A549 (cell line): ENCODE results near the gene OLFM1. TPM values are rescaled to one million over a fixed set of nuclear protein-coding genes. Genes with fewer than 3 reads are reported as not detected.

Experiments used
- ATAC-seq, 2 experiments: fragments of 200-7000 bp in 1 of 2; fragments of >200 bp in 1 of 2; cut with Nextera tagmentation in 1 of 2; cut with Tn5 transposase in 1 of 2; 3 replicates each; pipeline versions ENCODE4 v1.8.0 to v1.9.1; 2018 to 2020; ENCODE audit warnings: mild to moderate bottlenecking in 1 of 2, moderate library complexity in 1 of 2
- CTCF ChIA-PET: fragments of 300-600 bp; sonication (Branson Sonifier 250); formaldehyde crosslinking; extraction: SDS; loops from one replicate; lab custom pipeline; 2021; ENCODE audit warnings: antibody characterized with exemption, inconsistent platforms; lab: Yijun Ruan, JAX
- POLR2A ChIA-PET: fragments of 350-600 bp; formaldehyde crosslinking; extraction: SDS; loops from one replicate; lab custom pipeline; 2021; ENCODE audit warnings: antibody characterized with exemption, inconsistent platforms; lab: Yijun Ruan, JAX
- DNase-seq, 2 experiments: peaks; one replicate each; pipeline versions ENCODE4 v3.0.0 to v3.0.0-alpha.2; 2011 to 2016; ENCODE audit warnings: low read depth in 1 of 2, low spot score in 1 of 2
- FAIRE-seq: peaks from 2 replicates; lab custom pipeline; 2011; peaks lifted over from hg19 to GRCh38; lab: Jason Lieb, UNC
- H3K27ac ChIP-seq, 2 experiments: fragments of >200 bp; sonication (Bioruptor Twin); formaldehyde crosslinking; 3 replicates each; pipeline ENCODE4 v1.5.1; 2016 to 2017
- H3K4me1 ChIP-seq: fragments of >200 bp; sonication (Bioruptor Twin); formaldehyde crosslinking; 3 replicates; pipeline ENCODE4 v1.6.1; 2016
- H3K4me2 ChIP-seq: fragments of >200 bp; sonication (Bioruptor Twin); formaldehyde crosslinking; 3 replicates; pipeline ENCODE4 v1.6.1; 2016
- H3K4me3 ChIP-seq: fragments of >200 bp; sonication (Bioruptor Twin); formaldehyde crosslinking; 3 replicates; pipeline ENCODE4 v1.5.1; 2016
- H3K9me3 ChIP-seq: fragments of >200 bp; sonication (Bioruptor Twin); formaldehyde crosslinking; 3 replicates; pipeline ENCODE4 v1.6.1; 2016
- ATOH8 ChIP-seq: fragments of 250-450 bp; sonication (Bioruptor Pico); IDR thresholded peaks from 2 replicates; pipeline ENCODE4 v1.5.0; 2020; ENCODE audit warnings: low read depth, mild to moderate bottlenecking, moderate library complexity
- BCL3 ChIP-seq: fragments of >200 bp; sonication (Bioruptor Twin); formaldehyde crosslinking; IDR thresholded peaks from 3 replicates; pipeline ENCODE4 v1.6.1; 2016
- CBX2 ChIP-seq: fragments of 200-600 bp; sonication (generic); IDR thresholded peaks from 2 replicates; pipeline ENCODE4 v1.6.1; 2016; ENCODE audit warnings: low read depth, mild to moderate bottlenecking, borderline replicate concordance
- CBX8 ChIP-seq: fragments of 200-600 bp; sonication (generic); IDR thresholded peaks from 2 replicates; pipeline ENCODE4 v1.6.1; 2016
- CEBPB ChIP-seq, 2 experiments: fragments of >200 bp in 1 of 2; sonication (Bioruptor Twin) in 1 of 2; formaldehyde crosslinking in 1 of 2; IDR thresholded peaks; 2 replicates each; pipeline ENCODE4 v1.6.1; 2012 to 2016
- CHD2 ChIP-seq: fragments of 150-350 bp; IDR thresholded peaks from 2 replicates; pipeline ENCODE4 v1.6.1; 2014; ENCODE audit warnings: low read length; ENCODE audit not compliant: partially characterized antibody
- CHD4 ChIP-seq: fragments of 200-600 bp; sonication (generic); IDR thresholded peaks from 2 replicates; pipeline ENCODE4 v1.6.1; 2016; ENCODE audit warnings: antibody characterized with exemption, mild to moderate bottlenecking, borderline replicate concordance
- CTCF ChIP-seq: fragments of >200 bp; sonication (Bioruptor Twin); formaldehyde crosslinking; IDR thresholded peaks from 3 replicates; pipeline ENCODE4 v1.5.1; 2016
- EHF ChIP-seq: fragments of 250-450 bp; sonication (Bioruptor Pico); IDR thresholded peaks from 2 replicates; pipeline ENCODE4 v1.5.0; 2020; ENCODE audit warnings: mild to moderate bottlenecking
- ESRRA ChIP-seq: fragments of 150-350 bp; IDR thresholded peaks from 2 replicates; pipeline ENCODE4 v1.6.1; 2014; ENCODE audit warnings: mild to moderate bottlenecking, low read length, borderline replicate concordance
- FOSL2 ChIP-seq, 2 experiments: fragments of 450-650 bp in 1 of 2; fragments of >200 bp in 1 of 2; sonication (Bioruptor Twin) in 1 of 2; formaldehyde crosslinking; IDR thresholded peaks; 2 replicates each; pipeline versions ENCODE4 v1.5.0 to v1.6.1; 2016 to 2020; ENCODE audit warnings: mild to moderate bottlenecking in 1 of 2, moderate library complexity in 1 of 2
- HES2 ChIP-seq: fragments of >200 bp; sonication (Bioruptor Twin); formaldehyde crosslinking; IDR thresholded peaks from 2 replicates; pipeline ENCODE4 v1.6.1; 2016
- HEYL ChIP-seq: fragments of 250-450 bp; sonication (Bioruptor Pico); IDR thresholded peaks from 2 replicates; pipeline ENCODE4 v1.8.0; 2021; ENCODE audit warnings: mild to moderate bottlenecking, moderate library complexity
- JUN ChIP-seq, 2 experiments: fragments of >200 bp; sonication (Bioruptor Twin); formaldehyde crosslinking; IDR thresholded peaks; 2 replicates in 1 of 2; 3 replicates in 1 of 2; pipeline ENCODE4 v1.6.1; 2016 to 2017
- MAFK ChIP-seq: fragments of 450-650 bp; IDR thresholded peaks from 2 replicates; pipeline ENCODE4 v1.6.1; 2014; ENCODE audit not compliant: partially characterized antibody
- MAX ChIP-seq: IDR thresholded peaks from 2 replicates; pipeline ENCODE4 v1.6.1; 2012
- PBX3 ChIP-seq: IDR thresholded peaks from 2 replicates; pipeline ENCODE4 v1.6.1; 2012
- PHF8 ChIP-seq: fragments of 200-600 bp; sonication (generic); IDR thresholded peaks from 2 replicates; pipeline ENCODE4 v1.6.1; 2016; ENCODE audit warnings: low read depth, mild to moderate bottlenecking, antibody characterized with exemption, moderate library complexity, borderline replicate concordance
- POLR2A ChIP-seq: IDR thresholded peaks from 2 replicates; pipeline ENCODE4 v1.6.1; 2012; ENCODE audit warnings: mild to moderate bottlenecking, low read length
- RAD21 ChIP-seq, 2 experiments: fragments of >200 bp in 1 of 2; sonication (Bioruptor Twin) in 1 of 2; formaldehyde crosslinking in 1 of 2; IDR thresholded peaks in 1 of 2; conservative IDR thresholded peaks in 1 of 2; 2 replicates in 1 of 2; 3 replicates in 1 of 2; pipeline ENCODE4 v1.6.1; 2012 to 2018; ENCODE audit warnings: inconsistent platforms in 1 of 2
- RCOR1 ChIP-seq: fragments of 150-350 bp; IDR thresholded peaks from 2 replicates; pipeline ENCODE4 v1.6.1; 2014; ENCODE audit warnings: antibody characterized with exemption, low read length, low read depth
- REST ChIP-seq: fragments of 200-600 bp; sonication (generic); IDR thresholded peaks from 2 replicates; pipeline ENCODE4 v1.6.1; 2016; ENCODE audit warnings: antibody characterized with exemption, mild to moderate bottlenecking, moderate library complexity
- RFX5 ChIP-seq: fragments of 450-650 bp; IDR thresholded peaks from 2 replicates; pipeline ENCODE4 v1.7.1; 2014; ENCODE audit warnings: antibody characterized with exemption, mild to moderate bottlenecking, moderate library complexity
- TFCP2L1 ChIP-seq: fragments of 250-450 bp; sonication (Bioruptor Pico); IDR thresholded peaks from 2 replicates; pipeline ENCODE4 v1.5.0; 2021; ENCODE audit warnings: mild to moderate bottlenecking
- ZNF302 ChIP-seq: fragments of 250-450 bp; sonication (Bioruptor Pico); IDR thresholded peaks from 2 replicates; pipeline ENCODE4 v1.9.0; 2021; ENCODE audit warnings: inconsistent platforms, mild to moderate bottlenecking, moderate library complexity
- WGBS: methylation state at CpG from one replicate; pipeline ENCODE4 v1.1.6; 2017; ENCODE audit errors: missing lambda C conversion rate; 5-methylcytosine and 5-hydroxymethylcytosine counted together
- polyA plus RNA-seq, 4 experiments: library from polyadenylated mRNA; depleted of rRNA in 3 of 4; stranded (reverse); fragments of >200 nt; fragmentation: RNase III in 1 of 4; extraction: RNeasy Plus Mini Kit Qiagen cat#74134 plus additional on column Dnase treatment in 1 of 4; gene quantifications; 2 replicates in 3 of 4; 3 replicates in 1 of 4; pipeline ENCODE4 v1.2.3, GENCODE V29; 2011 to 2017

The OLFM1 gene
- polyA plus RNA-seq, 2 of the 4 experiments (the other 2 are of a cell fraction), result 2.7 to 10.5 TPM

- Histone ChIP-seq H3K4me1 (peaks cover 5% of the 10 kb centered on the region; the same call in 2 of the 3 replicates), H3K4me3 (no peak overlapping the region), H3K4me2 (no peak overlapping the region), H3K27ac (no peak overlapping the region), H3K9me3 (no peaks in the 10 kb centered on the region)
- no peak for DNase-seq
- ATAC-seq, result no peak
- TF ChIP-seq RAD21 (conservative IDR thresholded peaks at IDR 0.05 in 1 of 2, IDR thresholded peaks at IDR 0.05 in 1 of 2) (peak in 1 of 2 experiments; percentile 19; a peak in 1 of 5 replicates), FOSL2 (IDR thresholded peaks at IDR 0.05) (no peak), FOSL2 (CRISPR knock-in tag; IDR thresholded peaks at IDR 0.05) (no peak), REST (no peak), CHD2 (no peak), RFX5 (no peak)
- ChIA-PET POLR2A (no interaction called here), CTCF (interaction anchor here (0.7 to 18.8 kb wide), 26 partner anchors 9 to 389 kb away, joined by 3 to 414 read pairs (median 6); no protein-coding TSS in a partner anchor)
- FAIRE-seq, result no peak
- 26% methylated on average over 15 of the region's 20 CpGs for WGBS
Observed at GRCh38 chr9:135084881-135085760, 2.3 kb upstream of the OLFM1 start.

GRCh38 chr9:135085830-135086546, 1.5 kb upstream of the OLFM1 start:
- peak; percentile 61 to 85 for ATAC-seq
- ChIA-PET POLR2A (no interaction called here), CTCF (interaction anchor here (0.7 to 18.8 kb wide), 57 partner anchors 9 to 637 kb away, joined by 3 to 414 read pairs (median 4); no protein-coding TSS in a partner anchor)
- FAIRE-seq, result no peak
- Histone ChIP-seq H3K4me3 (peak overlapping the region; percentile 33), H3K4me1 (peaks cover 5% of the 10 kb centered on the region; the same call in 2 of the 3 replicates), H3K4me2 (peak overlapping the region; percentile 94), H3K9me3 (no peaks in the 10 kb centered on the region), H3K27ac (peak overlapping the region in 1 of 2 experiments; percentile 49; a peak in 2 of 6 replicates)
- DNase-seq, result peak; percentile 72 to 81
- 23% methylated on average over 23 of the region's 30 CpGs for WGBS
- TF ChIP-seq CBX8 (peak; percentile 76; the same call in 1 of the 2 replicates), ATOH8 (no peak), HEYL (CRISPR knock-in tag) (no peak), HES2 (no peak), ZNF302 (CRISPR knock-in tag) (no peak), CEBPB (IDR thresholded peaks at IDR 0.05) (no peak), CTCF (peak; percentile 90), PHF8 (no peak), BCL3 (no peak), CHD4 (no peak), MAFK (no peak), ESRRA (no peak), POLR2A (no peak), MAX (no peak), EHF (CRISPR knock-in tag) (no peak), PBX3 (no peak), CBX2 (no peak), JUN (IDR thresholded peaks at IDR 0.05) (no peak), TFCP2L1 (no peak), RCOR1 (no peak)
